ENCODE data around the gene CHPT1. TPM values are rescaled to one million over a fixed set of nuclear protein-coding genes. Genes with fewer than 3 reads are reported as not detected.

The CHPT1 gene
- total and polyA plus RNA-seq, 12 donors: 42.2 to 215 (median 108) TPM

- ATAC-seq: peak in 1 of 8 donors; percentile 27
Measured at GRCh38 chr12:101713930-101714329, 16.5 kb downstream of the CHPT1 start.

GRCh38 chr12:101714877-101715444 is 17.5 kb downstream of the CHPT1 start:
- H3K4me1 ChIP-seq: peaks cover 0 to 39% (median 30%) of the 10 kb centered on the region in 9 donors
- no peak for TF ChIP-seq CTCF (IDR thresholded peaks at IDR 0.05)
- H3K9me3 ChIP-seq: no peaks in the 10 kb centered on the region
- no peak overlapping the region for H3K4me3 ChIP-seq
- ATAC-seq (peak in 1 of 8 donors; percentile 34), DNase-seq (no peak)
- H3K27me3 ChIP-seq: no peaks in the 10 kb centered on the region
- H3K27ac ChIP-seq: no peak overlapping the region
- H3K36me3 ChIP-seq: peaks cover 0 to 16% (median 0%) of the 10 kb centered on the region in 9 donors
- intact Hi-C loops (cut with DNase I): loop anchor here in 1 of 10 donors (5.0 kb wide), 1 partner anchor 43 kb away; no protein-coding TSS in a partner anchor
- WGBS, 2 donors: 86 to 87% methylated on average over 3 of the region's 3 CpGs

More at GRCh38 chr12:101713930-101714329, 16.5 kb downstream of the CHPT1 start:
- H3K36me3 ChIP-seq: peaks cover 0 to 11% (median 0%) of the 10 kb centered on the region in 9 donors
- H3K27me3 ChIP-seq: no peaks in the 10 kb centered on the region
- no peak for DNase-seq
- no peaks in the 10 kb centered on the region for H3K9me3 ChIP-seq
- no peak for TF ChIP-seq CTCF (IDR thresholded peaks at IDR 0.05)
- 78 to 79% methylated on average over 2 of the region's 2 CpGs for WGBS, 2 donors
- peaks cover 0 to 48% (median 30%) of the 10 kb centered on the region in 9 donors for H3K4me1 ChIP-seq
- H3K4me3 ChIP-seq: peak overlapping the region in 1 of 10 donors; percentile 6
- intact Hi-C loops (cut with DNase I): no loop called here
- H3K27ac ChIP-seq: peak overlapping the region in 9 of 10 donors; percentile 3 to 74 (median 60)

GRCh38 chr12:101719566-101719965 is 22.1 kb downstream of the CHPT1 start:
- Histone ChIP-seq H3K27ac (no peak overlapping the region), H3K27me3 (no peaks in the 10 kb centered on the region), H3K36me3 (peaks cover 0 to 52% (median 7%) of the 10 kb centered on the region in 9 donors), H3K4me3 (no peak overlapping the region), H3K9me3 (no peaks in the 10 kb centered on the region), H3K4me1 (peaks cover 0 to 19% (median 12%) of the 10 kb centered on the region in 9 donors)
- no peak for ATAC-seq
- no peak for TF ChIP-seq CTCF (IDR thresholded peaks at IDR 0.05)
- no peak for DNase-seq
- intact Hi-C loops (cut with DNase I): loop anchor here in 1 of 10 donors (5.0 kb wide), 1 partner anchor 47 kb away; no protein-coding TSS in a partner anchor

- peaks cover 0 to 16% (median 8%) of the 10 kb centered on the region in 9 donors for H3K4me1 ChIP-seq
- H3K4me3 ChIP-seq: no peak overlapping the region
- intact Hi-C loops (cut with DNase I): no loop called here
- H3K27me3 ChIP-seq: no peaks in the 10 kb centered on the region
- TF ChIP-seq CTCF (IDR thresholded peaks at IDR 0.05): no peak
- H3K36me3 ChIP-seq: peaks cover 0 to 58% (median 7%) of the 10 kb centered on the region in 9 donors
- ATAC-seq: no peak
- H3K9me3 ChIP-seq: no peaks in the 10 kb centered on the region
- no peak for DNase-seq
- no peak overlapping the region for H3K27ac ChIP-seq
Measured at GRCh38 chr12:101720118-101720517, 22.7 kb downstream of the CHPT1 start.

Measured in heart right ventricle (tissue), 16 donors.